OCI-LY3 (cell line): ENCODE results near the gene TPI1.
A peak's percentile ranks its signal among the peaks of the same experiment; 100 is the strongest.

Experiments
- H2AFZ ChIP-seq: fragments of 200-600, 300-600 bp; shearing (Covaris generic); 2 replicates; pipeline ENCODE4 v1.6.0; 2014; ENCODE audit warnings: antibody characterized with exemption, low read depth, low read length
- H3K27ac ChIP-seq: fragments of 200-600, 300-600 bp; sonication (generic); 2 replicates; pipeline ENCODE4 v1.5.1; 2014; ENCODE audit warnings: mild to moderate bottlenecking, low read length, moderate library complexity, mixed read lengths
- H3K27me3 ChIP-seq: fragments of 200-600, 300-600 bp; sonication (generic); 2 replicates; pipeline ENCODE4 v1.6.1; 2014; ENCODE audit warnings: low read depth, low read length, mixed read lengths
- H3K36me3 ChIP-seq: fragments of 200-600, 300-600 bp; sonication (generic); replicated peaks from 2 replicates; pipeline ENCODE3; 2014; ENCODE audit warnings: low read depth, low read length, mixed read lengths
- H3K4me1 ChIP-seq: fragments of 300-600, 200-600 bp; sonication (generic); 2 replicates; pipeline ENCODE4 v1.6.1; 2014; ENCODE audit warnings: low read length, mixed read lengths
- H3K4me2 ChIP-seq: fragments of 200-600, 300-600 bp; sonication (generic); 2 replicates; pipeline ENCODE4 v1.6.1; 2014; ENCODE audit warnings: low read length, mixed read lengths
- H3K4me3 ChIP-seq: fragments of 300-600, 200-600 bp; sonication (generic); 2 replicates; pipeline ENCODE4 v1.5.1; 2014; ENCODE audit warnings: antibody characterized with exemption, mild to moderate bottlenecking, low read length, moderate library complexity
- H3K79me2 ChIP-seq: fragments of 300-600, 200-600 bp; shearing (Covaris generic); 2 replicates; pipeline ENCODE4 v1.6.1; 2014; ENCODE audit warnings: mild to moderate bottlenecking, low read length, mixed read lengths
- H3K9ac ChIP-seq: fragments of 300-600, 200-600 bp; shearing (Covaris generic); 2 replicates; pipeline ENCODE4 v1.6.0; 2014; ENCODE audit warnings: mild to moderate bottlenecking, low read length, moderate library complexity
- H3K9me3 ChIP-seq: fragments of 200-600, 300-600 bp; shearing (Covaris generic); 2 replicates; pipeline ENCODE4 v1.6.1; 2014; ENCODE audit warnings: low read length, mixed read lengths; ENCODE audit not compliant: insufficient read depth
- H4K20me1 ChIP-seq: fragments of 200-600, 300-600 bp; sonication (generic); 2 replicates; pipeline ENCODE4 v1.6.1; 2016; ENCODE audit warnings: low read length, mixed read lengths; ENCODE audit not compliant: insufficient read depth
- EZH2phosphoT487 ChIP-seq: fragments of 200-600 bp; shearing (Covaris generic); IDR thresholded peaks from 2 replicates; pipeline ENCODE4 v1.6.1; 2018; ENCODE audit warnings: antibody characterized with exemption, mixed run types, low read depth
- TF ChIP-seq, protein P1 (sequence below): fragments of 200-600, 300-600 bp; sonication (generic); IDR thresholded peaks from 2 replicates; pipeline ENCODE4 v1.5.1; 2014; ENCODE audit warnings: antibody characterized with exemption, low read length, low read depth

TPI1 gene

DNA sequence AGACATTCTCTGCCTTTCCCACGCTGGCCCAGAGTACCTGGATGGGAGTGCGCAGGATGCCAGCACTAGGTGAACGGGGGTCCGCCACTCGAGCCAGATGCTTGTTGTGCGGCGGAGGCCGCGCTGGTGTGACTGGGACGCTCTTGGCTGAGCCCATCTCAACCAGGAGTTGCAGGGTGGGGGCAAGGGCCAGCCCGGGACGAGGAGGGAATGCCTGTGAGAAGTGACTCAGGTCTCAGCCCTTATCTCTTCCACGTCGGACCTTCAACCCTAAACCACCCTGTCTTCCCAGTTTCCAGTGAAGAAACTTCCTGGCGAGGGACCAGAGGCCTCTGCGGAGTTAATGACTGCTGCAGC, 16.6 kb upstream of the TPI1 start:
- Histone ChIP-seq H3K27me3 (no peaks in the 10 kb centered on the region), H3K9ac (peak overlapping the region; percentile 79), H3K4me1 (peaks cover 33% of the 10 kb centered on the region), H3K9me3 (no peaks in the 10 kb centered on the region), H3K27ac (peak overlapping the region; percentile 45), H2AFZ (no peak overlapping the region; the same call in 1 of the 2 replicates), H3K4me3 (peak overlapping the region; percentile 79), H3K36me3 (peaks cover 33% of the 10 kb centered on the region), H3K79me2 (peaks cover 40% of the 10 kb centered on the region), H4K20me1 (no peaks in the 10 kb centered on the region), H3K4me2 (peak overlapping the region; percentile 79)
- TF ChIP-seq, protein P1, sequence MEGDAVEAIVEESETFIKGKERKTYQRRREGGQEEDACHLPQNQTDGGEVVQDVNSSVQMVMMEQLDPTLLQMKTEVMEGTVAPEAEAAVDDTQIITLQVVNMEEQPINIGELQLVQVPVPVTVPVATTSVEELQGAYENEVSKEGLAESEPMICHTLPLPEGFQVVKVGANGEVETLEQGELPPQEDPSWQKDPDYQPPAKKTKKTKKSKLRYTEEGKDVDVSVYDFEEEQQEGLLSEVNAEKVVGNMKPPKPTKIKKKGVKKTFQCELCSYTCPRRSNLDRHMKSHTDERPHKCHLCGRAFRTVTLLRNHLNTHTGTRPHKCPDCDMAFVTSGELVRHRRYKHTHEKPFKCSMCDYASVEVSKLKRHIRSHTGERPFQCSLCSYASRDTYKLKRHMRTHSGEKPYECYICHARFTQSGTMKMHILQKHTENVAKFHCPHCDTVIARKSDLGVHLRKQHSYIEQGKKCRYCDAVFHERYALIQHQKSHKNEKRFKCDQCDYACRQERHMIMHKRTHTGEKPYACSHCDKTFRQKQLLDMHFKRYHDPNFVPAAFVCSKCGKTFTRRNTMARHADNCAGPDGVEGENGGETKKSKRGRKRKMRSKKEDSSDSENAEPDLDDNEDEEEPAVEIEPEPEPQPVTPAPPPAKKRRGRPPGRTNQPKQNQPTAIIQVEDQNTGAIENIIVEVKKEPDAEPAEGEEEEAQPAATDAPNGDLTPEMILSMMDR = no peak
- no peak for TF ChIP-seq EZH2phosphoT487

DNA sequence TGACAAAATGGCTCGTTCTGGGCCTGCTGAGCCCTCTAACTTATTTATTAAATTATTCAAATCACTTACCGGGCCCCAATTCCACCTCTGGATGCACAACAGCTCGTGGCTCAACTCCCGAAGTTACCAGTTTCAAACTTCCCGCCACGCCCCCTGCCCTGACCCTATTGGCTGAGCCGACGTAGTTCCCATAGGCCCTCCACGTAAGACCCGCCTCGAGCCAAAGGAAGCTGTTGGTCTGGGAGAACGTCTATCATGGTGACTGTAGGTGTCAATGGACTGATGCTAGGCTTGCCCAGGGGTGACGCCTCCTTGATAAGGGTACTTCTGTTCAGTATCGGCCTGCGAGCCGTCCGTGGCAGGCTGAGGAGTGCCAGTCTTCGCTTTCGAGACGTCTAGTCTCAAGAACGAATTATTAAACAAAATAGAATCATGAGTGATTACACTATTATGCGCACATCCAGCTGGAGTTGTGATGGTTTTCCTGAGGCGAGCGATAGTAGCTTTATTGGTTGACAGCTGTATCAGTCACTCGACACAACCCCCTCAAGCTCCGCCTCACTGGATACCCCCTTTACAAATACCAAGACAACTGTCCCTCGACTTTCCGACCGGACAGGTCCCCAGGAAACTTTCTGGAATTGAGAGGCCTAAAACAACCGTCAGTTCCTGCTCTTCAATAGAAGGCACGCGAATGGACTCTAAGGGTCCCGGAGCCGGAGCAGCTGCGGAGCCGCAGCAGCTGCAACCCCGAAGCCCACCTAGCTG, 16.0 kb upstream of the TPI1 start, which contains the start of gene CDCA3:
CDCA3 (minus strand) TSS at position 134 of the 768 bp plus-strand sequence. CDS start 334 bp downstream, outside the sequence.
- H3K27me3 ChIP-seq = no peaks in the 10 kb centered on the region
- H2AFZ ChIP-seq = peak within 1 kb of the TSS; percentile 61; the same call in 1 of the 2 replicates
- H3K9me3 ChIP-seq = no peaks in the 10 kb centered on the region
- H4K20me1 ChIP-seq = no peaks in the 10 kb centered on the region
- peak within 1 kb of the TSS; percentile 79 for H3K4me3 ChIP-seq
- H3K4me2 ChIP-seq = peak within 1 kb of the TSS; percentile 82
- H3K27ac ChIP-seq = peak within 1 kb of the TSS; percentile 70
- H3K79me2 ChIP-seq = peaks cover 40% of the 10 kb centered on the region
- H3K4me1 ChIP-seq = peaks cover 33% of the 10 kb centered on the region
- TF ChIP-seq, protein P1 = no peak
- no peak for TF ChIP-seq EZH2phosphoT487
- peaks cover 30% of the 10 kb centered on the region for H3K36me3 ChIP-seq
- peak within 1 kb of the TSS; percentile 79 for H3K9ac ChIP-seq

DNA sequence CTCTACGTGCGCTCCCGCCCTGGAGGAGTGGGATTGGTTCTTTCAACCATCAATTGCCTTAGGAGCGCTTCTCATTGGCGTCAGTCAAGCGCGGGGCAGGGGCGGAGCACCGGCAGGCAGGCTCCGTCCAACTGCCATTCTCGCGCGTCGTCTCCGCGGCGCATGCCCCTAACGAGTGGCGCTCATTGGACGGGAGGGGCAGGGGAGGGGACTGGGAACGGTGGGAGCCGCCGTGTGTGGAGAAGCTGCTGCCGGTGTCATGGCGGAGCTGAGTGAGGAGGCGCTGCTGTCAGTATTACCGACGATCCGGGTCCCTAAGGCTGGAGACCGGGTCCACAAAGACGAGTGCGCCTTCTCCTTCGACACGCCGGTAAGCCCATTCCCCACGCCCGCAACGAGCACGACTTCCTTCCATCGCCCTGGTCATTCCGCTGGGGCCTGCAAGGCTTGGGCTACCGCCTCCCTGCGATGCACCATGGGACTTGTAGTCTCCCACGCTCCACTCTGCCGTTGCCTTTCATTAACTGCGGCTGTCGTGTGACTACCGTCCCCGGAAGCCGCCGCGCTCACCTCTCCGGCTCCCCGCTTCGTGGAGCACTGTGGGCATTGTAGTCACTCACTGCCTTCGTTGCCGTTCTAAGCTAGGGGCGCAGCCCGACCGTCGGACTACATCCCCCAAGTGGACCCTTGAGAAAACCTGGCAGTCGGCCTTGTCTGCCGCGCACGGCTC, 15.2 kb upstream of the TPI1 start, which contains the start of gene USP5:
USP5 (plus strand) TSS at position 230 of the 730 bp plus-strand sequence; CDS start at position 260, 30 bp downstream.
- peak within 1 kb of the TSS; percentile 79 for H3K9ac ChIP-seq
- H3K27me3 ChIP-seq = no peaks in the 10 kb centered on the region
- H3K4me2 ChIP-seq = peak within 1 kb of the TSS; percentile 99
- peaks cover 29% of the 10 kb centered on the region for H3K36me3 ChIP-seq
- peak within 1 kb of the TSS; percentile 70 for H3K27ac ChIP-seq
- peak within 1 kb of the TSS; percentile 61; the same call in 1 of the 2 replicates for H2AFZ ChIP-seq
- peaks cover 33% of the 10 kb centered on the region for H3K4me1 ChIP-seq
- no peaks in the 10 kb centered on the region for H4K20me1 ChIP-seq
- TF ChIP-seq, protein P1 = no peak
- TF ChIP-seq EZH2phosphoT487 = no peak
- H3K4me3 ChIP-seq = peak within 1 kb of the TSS; percentile 79
- H3K9me3 ChIP-seq = no peaks in the 10 kb centered on the region
- peaks cover 40% of the 10 kb centered on the region for H3K79me2 ChIP-seq
